Activated CD8-positive, alpha-beta memory T cell treated with anti-CD3 and anti-CD28 coated beads, Interleukin-2, amount 10 ng/mL, durations not matched to agents 7 days and 5 days (primary cell): ENCODE measurements around the gene CHGA. TPM values are rescaled to one million over a fixed set of nuclear protein-coding genes. Genes with fewer than 3 reads are reported as not detected.

Experiments
- ATAC-seq: fragments of 150-1000 bp; cut with Tn5 transposase; one replicate; pipeline ENCODE4 v1.10.0; 2021; ENCODE audit warnings: moderate library complexity
- CTCF ChIA-PET: fragments of 350-600 bp; sonication (Branson Sonifier 250); formaldehyde crosslinking; loops from one replicate; lab custom pipeline; 2021; ENCODE audit warnings: antibody characterized with exemption; lab: Charles Lee
- DNase-seq: peaks from one replicate; pipeline ENCODE4 v3.0.0-alpha.2; 2020
- H3K27ac Mint-ChIP-seq: one replicate; pipeline ENCODE4 v1.8.0; 2021; ENCODE audit warnings: mild to moderate bottlenecking, mixed read lengths
- H3K27me3 Mint-ChIP-seq: one replicate; pipeline ENCODE4 v1.8.0; 2021; ENCODE audit warnings: mixed read lengths
- H3K36me3 Mint-ChIP-seq: one replicate; pipeline ENCODE4 v1.8.0; 2021; ENCODE audit warnings: mild to moderate bottlenecking, mixed read lengths
- H3K4me1 Mint-ChIP-seq: one replicate; pipeline ENCODE4 v1.8.0; 2021; ENCODE audit warnings: mixed read lengths
- H3K4me3 Mint-ChIP-seq: one replicate; pipeline ENCODE4 v1.8.0; 2021; ENCODE audit warnings: mild to moderate bottlenecking, moderate library complexity, mixed read lengths
- H3K9me3 Mint-ChIP-seq: one replicate; pipeline ENCODE4 v1.8.0; 2022; ENCODE audit warnings: low read depth, mixed read lengths
- total RNA-seq, 2 experiments: library from RNA; stranded (reverse); gene quantifications; one replicate each; pipeline ENCODE4 v1.2.3, GENCODE V29; 2021

CHGA gene
- total RNA-seq, 2 experiments from 2014 or later: not detected

GRCh38 chr14:92929689-92930608, 7.0 kb downstream of the CHGA start:
- no peak overlapping the region for H3K4me3 Mint-ChIP-seq
- CTCF ChIA-PET: no interaction called here
- no peak for DNase-seq
- no peak for ATAC-seq
- no peaks in the 10 kb centered on the region for H3K9me3 Mint-ChIP-seq
- H3K27me3 Mint-ChIP-seq: peaks cover 3% of the 10 kb centered on the region
- no peak overlapping the region for H3K27ac Mint-ChIP-seq
- no peaks in the 10 kb centered on the region for H3K36me3 Mint-ChIP-seq
- no peaks in the 10 kb centered on the region for H3K4me1 Mint-ChIP-seq

- no peaks in the 10 kb centered on the region for H3K9me3 Mint-ChIP-seq
- CTCF ChIA-PET: no interaction called here
- no peaks in the 10 kb centered on the region for H3K27me3 Mint-ChIP-seq
- H3K4me3 Mint-ChIP-seq: no peak overlapping the region
- no peaks in the 10 kb centered on the region for H3K36me3 Mint-ChIP-seq
- no peak overlapping the region for H3K27ac Mint-ChIP-seq
- ATAC-seq (no peak), DNase-seq (no peak)
- no peaks in the 10 kb centered on the region for H3K4me1 Mint-ChIP-seq
Observed at GRCh38 chr14:92930737-92931602, 8.0 kb downstream of the CHGA start.

- CTCF ChIA-PET: no interaction called here
- Mint-ChIP-seq H3K4me1 (no peaks in the 10 kb centered on the region), H3K4me3 (no peak overlapping the region), H3K36me3 (no peaks in the 10 kb centered on the region), H3K27me3 (no peaks in the 10 kb centered on the region), H3K27ac (no peak overlapping the region), H3K9me3 (no peaks in the 10 kb centered on the region)
- no peak for DNase-seq
- ATAC-seq: no peak
Observed at GRCh38 chr14:92931681-92932447, 8.9 kb downstream of the CHGA start.

GRCh38 chr14:92932448-92933395, 9.8 kb downstream of the CHGA start:
- H3K9me3 Mint-ChIP-seq: no peaks in the 10 kb centered on the region
- H3K4me1 Mint-ChIP-seq: no peaks in the 10 kb centered on the region
- ATAC-seq (no peak), DNase-seq (no peak)
- no peaks in the 10 kb centered on the region for H3K27me3 Mint-ChIP-seq
- CTCF ChIA-PET: interaction anchor here (1.2 kb wide), 1 partner anchor 35 kb away, joined by 3 read pairs; no protein-coding TSS in a partner anchor
- no peak overlapping the region for H3K4me3 Mint-ChIP-seq
- no peaks in the 10 kb centered on the region for H3K36me3 Mint-ChIP-seq
- H3K27ac Mint-ChIP-seq: no peak overlapping the region

GRCh38 chr14:92933481-92933880, 10.5 kb downstream of the CHGA start:
- Mint-ChIP-seq H3K27me3 (no peaks in the 10 kb centered on the region), H3K9me3 (no peaks in the 10 kb centered on the region), H3K4me1 (no peaks in the 10 kb centered on the region), H3K27ac (no peak overlapping the region), H3K4me3 (no peak overlapping the region), H3K36me3 (no peaks in the 10 kb centered on the region)
- ATAC-seq (no peak), DNase-seq (no peak)
- CTCF ChIA-PET: interaction anchor here (1.2 kb wide), 1 partner anchor 36 kb away, joined by 3 read pairs; no protein-coding TSS in a partner anchor

GRCh38 chr14:92934196-92935085, 11.5 kb downstream of the CHGA start:
- DNase-seq: no peak
- H3K27ac Mint-ChIP-seq: no peak overlapping the region
- ATAC-seq: no peak
- no peaks in the 10 kb centered on the region for H3K9me3 Mint-ChIP-seq
- H3K27me3 Mint-ChIP-seq: no peaks in the 10 kb centered on the region
- no peaks in the 10 kb centered on the region for H3K36me3 Mint-ChIP-seq
- CTCF ChIA-PET: interaction anchor here (1.2 kb wide), 1 partner anchor 37 kb away, joined by 3 read pairs; no protein-coding TSS in a partner anchor
- H3K4me3 Mint-ChIP-seq: no peak overlapping the region
- no peaks in the 10 kb centered on the region for H3K4me1 Mint-ChIP-seq

GRCh38 chr14:92935446-92935845, 12.5 kb downstream of the CHGA start:
- no peak overlapping the region for H3K4me3 Mint-ChIP-seq
- H3K9me3 Mint-ChIP-seq: no peaks in the 10 kb centered on the region
- no peaks in the 10 kb centered on the region for H3K36me3 Mint-ChIP-seq
- H3K27ac Mint-ChIP-seq: no peak overlapping the region
- CTCF ChIA-PET: no interaction called here
- no peaks in the 10 kb centered on the region for H3K4me1 Mint-ChIP-seq
- no peak for DNase-seq
- no peaks in the 10 kb centered on the region for H3K27me3 Mint-ChIP-seq
- ATAC-seq: no peak

GRCh38 chr14:92936085-92936484, 13.1 kb downstream of the CHGA start:
- H3K27me3 Mint-ChIP-seq: no peaks in the 10 kb centered on the region
- no peak overlapping the region for H3K27ac Mint-ChIP-seq
- ATAC-seq (no peak), DNase-seq (no peak)
- no peaks in the 10 kb centered on the region for H3K4me1 Mint-ChIP-seq
- H3K36me3 Mint-ChIP-seq: no peaks in the 10 kb centered on the region
- H3K9me3 Mint-ChIP-seq: no peaks in the 10 kb centered on the region
- no peak overlapping the region for H3K4me3 Mint-ChIP-seq
- CTCF ChIA-PET: no interaction called here

GRCh38 chr14:92937051-92937937, 14.3 kb downstream of the CHGA start:
- DNase-seq: no peak
- CTCF ChIA-PET: no interaction called here
- no peak for ATAC-seq
- Mint-ChIP-seq H3K27ac (no peak overlapping the region), H3K36me3 (no peaks in the 10 kb centered on the region), H3K4me1 (no peaks in the 10 kb centered on the region), H3K4me3 (no peak overlapping the region), H3K27me3 (no peaks in the 10 kb centered on the region), H3K9me3 (no peaks in the 10 kb centered on the region)

GRCh38 chr14:92938235-92938875, 15.4 kb downstream of the CHGA start:
- Mint-ChIP-seq H3K36me3 (no peaks in the 10 kb centered on the region), H3K27ac (no peak overlapping the region), H3K27me3 (no peaks in the 10 kb centered on the region), H3K4me1 (no peaks in the 10 kb centered on the region), H3K9me3 (no peaks in the 10 kb centered on the region), H3K4me3 (no peak overlapping the region)
- CTCF ChIA-PET: interaction anchor here (1.0 kb wide), 1 partner anchor 202 kb away, joined by 3 read pairs; no protein-coding TSS in a partner anchor
- ATAC-seq (no peak), DNase-seq (no peak)
